GM21381 (cell line): ENCODE data around the gene CCDC183.
"Not testable (repeated sequence)": the region's sequence is repeated elsewhere in the genome, so short reads cannot be mapped to it uniquely, and the experiment has no call there.

Source experiments
- ATAC-seq: cut with Tn5 transposase; IDR thresholded peaks from one replicate; pipeline ENCODE4 v1.9.1; 2021; ENCODE audit warnings: mild to moderate bottlenecking, moderate library complexity; ENCODE audit not compliant: unreplicated experiment

CCDC183 gene

GRCh38 chr9:136796238-136796774 is at the start of gene CCDC183:
TSS of gene CCDC183 (plus strand) at chr9:136796338. CDS start at chr9:136796398, 60 bp downstream.
- ATAC-seq = no peak

- ATAC-seq = no peak
Observed at GRCh38 chr9:136746621-136747020, 49.5 kb upstream of the CCDC183 start.

- no peak for ATAC-seq
Observed at GRCh38 chr9:136747161-136748060, 48.7 kb upstream of the CCDC183 start.

- ATAC-seq = no peak
Observed at GRCh38 chr9:136748201-136748600, 47.9 kb upstream of the CCDC183 start, which contains the start of gene LCN6. TSS of gene LCN6 (minus strand) at chr9:136748525. CDS start at chr9:136748483, 42 bp downstream.

GRCh38 chr9:136748666-136749611 is 47.2 kb upstream of the CCDC183 start:
- no peak for ATAC-seq

GRCh38 chr9:136750526-136750925 is 45.6 kb upstream of the CCDC183 start:
- ATAC-seq = no peak

GRCh38 chr9:136751244-136751643 is 44.9 kb upstream of the CCDC183 start:
- ATAC-seq = no peak

- ATAC-seq = no peak
Observed at GRCh38 chr9:136751814-136752213, 44.3 kb upstream of the CCDC183 start.

- ATAC-seq = no peak
Observed at GRCh38 chr9:136753371-136754058, 42.6 kb upstream of the CCDC183 start.

GRCh38 chr9:136754059-136754572 is 42.0 kb upstream of the CCDC183 start:
- ATAC-seq = no peak

GRCh38 chr9:136754626-136755301 is 41.4 kb upstream of the CCDC183 start:
- ATAC-seq = no peak

GRCh38 chr9:136755302-136756133 is 40.6 kb upstream of the CCDC183 start:
- not testable (repeated sequence) for ATAC-seq

GRCh38 chr9:136756134-136756438 is 40.1 kb upstream of the CCDC183 start:
- no peak for ATAC-seq

- no peak for ATAC-seq
Observed at GRCh38 chr9:136756836-136757235, 39.3 kb upstream of the CCDC183 start.

GRCh38 chr9:136757328-136757727 is 38.8 kb upstream of the CCDC183 start:
- ATAC-seq = no peak

- ATAC-seq = no peak
Observed at GRCh38 chr9:136757751-136758140, 38.4 kb upstream of the CCDC183 start.

- ATAC-seq = no peak
Observed at GRCh38 chr9:136759001-136759400, 37.1 kb upstream of the CCDC183 start.

- ATAC-seq = no peak
Observed at GRCh38 chr9:136759436-136760325, 36.5 kb upstream of the CCDC183 start.
